ENCODE results near the gene CNEP1R1.

- TF ChIP-seq CTCF (IDR thresholded peaks at IDR 0.05) (no peak), EZH2 (IDR thresholded peaks at IDR 0.05; ENCODE audit: borderline replicate concordance, insufficient read depth, low read depth, low read length, poor library complexity, severe bottlenecking) (no peak)
Observed at GRCh38 chr16:50010212-50010611, 14.8 kb upstream of the CNEP1R1 start.
